Measurements from ENCODE around the gene HLF. TPM values are rescaled to one million over a fixed set of nuclear protein-coding genes. Genes with fewer than 3 reads are reported as not detected.
A peak's percentile ranks its signal among the peaks of the same experiment; 100 is the strongest.

HLF gene
- total RNA-seq, 1 donor from 2014 or later, result 0.26 TPM

- no peak for FAIRE-seq
Measured at GRCh38 chr17:55314784-55315491, 50.2 kb downstream of the HLF start.

GRCh38 chr17:55316499-55316898 lies 51.7 kb downstream of the HLF start:
- DNase-seq (ENCODE audit: low read depth) (no peak), FAIRE-seq (no peak)
- H3K4me3 ChIP-seq (ENCODE audit: low read depth, low read length), result no peak overlapping the region
- TF ChIP-seq, protein P1, sequence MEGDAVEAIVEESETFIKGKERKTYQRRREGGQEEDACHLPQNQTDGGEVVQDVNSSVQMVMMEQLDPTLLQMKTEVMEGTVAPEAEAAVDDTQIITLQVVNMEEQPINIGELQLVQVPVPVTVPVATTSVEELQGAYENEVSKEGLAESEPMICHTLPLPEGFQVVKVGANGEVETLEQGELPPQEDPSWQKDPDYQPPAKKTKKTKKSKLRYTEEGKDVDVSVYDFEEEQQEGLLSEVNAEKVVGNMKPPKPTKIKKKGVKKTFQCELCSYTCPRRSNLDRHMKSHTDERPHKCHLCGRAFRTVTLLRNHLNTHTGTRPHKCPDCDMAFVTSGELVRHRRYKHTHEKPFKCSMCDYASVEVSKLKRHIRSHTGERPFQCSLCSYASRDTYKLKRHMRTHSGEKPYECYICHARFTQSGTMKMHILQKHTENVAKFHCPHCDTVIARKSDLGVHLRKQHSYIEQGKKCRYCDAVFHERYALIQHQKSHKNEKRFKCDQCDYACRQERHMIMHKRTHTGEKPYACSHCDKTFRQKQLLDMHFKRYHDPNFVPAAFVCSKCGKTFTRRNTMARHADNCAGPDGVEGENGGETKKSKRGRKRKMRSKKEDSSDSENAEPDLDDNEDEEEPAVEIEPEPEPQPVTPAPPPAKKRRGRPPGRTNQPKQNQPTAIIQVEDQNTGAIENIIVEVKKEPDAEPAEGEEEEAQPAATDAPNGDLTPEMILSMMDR (IDR thresholded peaks at IDR 0.05; ENCODE audit: insufficient read depth, low read length, severe bottlenecking), result no peak
- no peaks in the 10 kb centered on the region for H3K27me3 ChIP-seq (ENCODE audit: control insufficient read depth, insufficient read depth, low read length)
- no peaks in the 10 kb centered on the region for H3K36me3 ChIP-seq (ENCODE audit: control insufficient read depth, insufficient read depth, low read length)

More at GRCh38 chr17:55314784-55315491, 50.2 kb downstream of the HLF start:
- no peak for DNase-seq (ENCODE audit: low read depth)
- Histone ChIP-seq H3K27me3 (ENCODE audit: control insufficient read depth, insufficient read depth, low read length) (no peaks in the 10 kb centered on the region), H3K4me3 (ENCODE audit: low read depth, low read length) (no peak overlapping the region), H3K36me3 (ENCODE audit: control insufficient read depth, insufficient read depth, low read length) (no peaks in the 10 kb centered on the region)
- TF ChIP-seq, protein P1 (IDR thresholded peaks at IDR 0.05; ENCODE audit: insufficient read depth, low read length, severe bottlenecking), result no peak

DNA sequence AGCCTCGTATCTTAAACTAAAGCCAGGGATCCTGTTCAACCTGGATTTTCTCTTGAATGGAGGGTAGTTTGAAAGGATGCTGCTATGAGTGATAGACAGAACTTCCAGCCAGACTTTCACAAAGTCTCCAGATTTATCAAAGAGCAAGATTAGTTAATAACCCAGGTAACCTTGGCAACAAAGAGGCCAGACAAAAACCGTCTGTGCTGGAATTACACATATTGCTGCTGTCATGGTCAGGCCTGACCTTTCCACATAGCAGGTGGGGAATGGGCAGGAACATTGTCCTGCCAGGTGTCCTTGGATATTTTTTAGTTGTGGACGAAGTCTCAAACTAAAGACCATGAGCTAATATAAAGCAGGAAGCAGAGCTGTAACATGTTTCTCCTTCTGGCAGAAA lies 52.5 kb downstream of the HLF start:
- TF ChIP-seq, protein P1 (IDR thresholded peaks at IDR 0.05; ENCODE audit: insufficient read depth, low read length, severe bottlenecking), result no peak
- no peaks in the 10 kb centered on the region for H3K27me3 ChIP-seq (ENCODE audit: control insufficient read depth, insufficient read depth, low read length)
- no peak overlapping the region for H3K4me3 ChIP-seq (ENCODE audit: low read depth, low read length)
- DNase-seq (ENCODE audit: low read depth) (no peak), FAIRE-seq (peak; percentile 36)
- no peaks in the 10 kb centered on the region for H3K36me3 ChIP-seq (ENCODE audit: control insufficient read depth, insufficient read depth, low read length)

DNA sequence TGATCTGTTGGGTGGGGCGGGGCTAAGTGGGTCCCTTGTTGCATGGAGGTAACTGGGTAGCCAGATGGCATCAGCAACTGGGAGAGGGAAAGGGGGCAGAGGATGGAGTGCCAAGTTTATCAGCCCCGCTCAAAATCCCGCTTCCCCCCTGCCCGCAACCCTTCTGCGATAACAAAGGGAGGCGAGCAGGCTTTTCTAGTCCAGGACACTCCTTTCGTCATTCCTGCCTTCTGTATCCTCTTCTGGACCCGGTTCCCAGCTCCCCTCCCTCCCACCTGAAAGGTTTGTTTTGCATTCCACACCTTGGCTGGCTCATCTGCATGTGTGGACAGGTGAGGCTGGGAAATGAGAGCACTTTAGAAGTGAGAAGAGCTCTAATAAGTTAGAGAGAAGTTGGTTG lies 53.3 kb downstream of the HLF start:
- Histone ChIP-seq H3K36me3 (ENCODE audit: control insufficient read depth, insufficient read depth, low read length) (no peaks in the 10 kb centered on the region), H3K27me3 (ENCODE audit: control insufficient read depth, insufficient read depth, low read length) (no peaks in the 10 kb centered on the region), H3K4me3 (ENCODE audit: low read depth, low read length) (no peak overlapping the region)
- DNase-seq (ENCODE audit: low read depth) (peak; percentile 76), FAIRE-seq (no peak)
- TF ChIP-seq, protein P1 (IDR thresholded peaks at IDR 0.05; ENCODE audit: insufficient read depth, low read length, severe bottlenecking), result no peak

- no peak for FAIRE-seq
- TF ChIP-seq, protein P1 (IDR thresholded peaks at IDR 0.05; ENCODE audit: insufficient read depth, low read length, severe bottlenecking), result no peak
Measured at GRCh38 chr17:55318715-55319487, 54.1 kb downstream of the HLF start.

More at GRCh38 chr17:55318715-55319487, 54.1 kb downstream of the HLF start:
- Histone ChIP-seq H3K36me3 (ENCODE audit: control insufficient read depth, insufficient read depth, low read length) (no peaks in the 10 kb centered on the region), H3K27me3 (ENCODE audit: control insufficient read depth, insufficient read depth, low read length) (no peaks in the 10 kb centered on the region), H3K4me3 (ENCODE audit: low read depth, low read length) (no peak overlapping the region)
- DNase-seq (ENCODE audit: low read depth), result peak; percentile 21
